ENCODE measurements around the gene MRC2. TPM values are rescaled to one million over a fixed set of nuclear protein-coding genes. Genes with fewer than 3 reads are reported as not detected.
A peak's percentile ranks its signal among the peaks of the same experiment; 100 is the strongest.
"Not testable (repeated sequence)": the region's sequence is repeated elsewhere in the genome, so short reads cannot be mapped to it uniquely, and the experiment has no call there.

Gene MRC2
- total RNA-seq (2014; rRNA removed; shearing (Covaris generic)) = 7.6 and 8.0 TPM in 2 replicates
- polyA plus RNA-seq (2015; cell fraction: cytosol; rRNA removed) = 18.8 and 25.2 TPM in 2 replicates
- polyA plus RNA-seq (2015; cell fraction: nucleus; rRNA removed) = 13.7 and 21.7 TPM in 2 replicates

GRCh38 chr17:62627219-62627903 is at the start of gene MRC2:
TSS of gene MRC2 (plus strand) at chr17:62627670. CDS start at chr17:62627803, 133 bp downstream.
- peak; percentile 55 for DNase-seq (ENCODE audit: low read depth, low spot score)
- in situ Hi-C loops (cut with HindIII; ENCODE audit: low pct_unique_long_range_greater_than_20kb, low sequenced_read_pairs) = no loop called here

GRCh38 chr17:62578757-62579487 is 48.5 kb upstream of the MRC2 start:
- no peak for DNase-seq (ENCODE audit: low read depth, low spot score)
- in situ Hi-C loops (cut with HindIII; ENCODE audit: low pct_unique_long_range_greater_than_20kb, low sequenced_read_pairs) = no loop called here

- in situ Hi-C loops (cut with HindIII; ENCODE audit: low pct_unique_long_range_greater_than_20kb, low sequenced_read_pairs) = no loop called here
- DNase-seq (ENCODE audit: low read depth, low spot score) = no peak
Measured at GRCh38 chr17:62580947-62581346, 46.5 kb upstream of the MRC2 start.

- in situ Hi-C loops (cut with HindIII; ENCODE audit: low pct_unique_long_range_greater_than_20kb, low sequenced_read_pairs) = no loop called here
- no peak for DNase-seq (ENCODE audit: low read depth, low spot score)
Measured at GRCh38 chr17:62581764-62582163, 45.7 kb upstream of the MRC2 start.

GRCh38 chr17:62587554-62587953 is 39.9 kb upstream of the MRC2 start:
- no peak for DNase-seq (ENCODE audit: low read depth, low spot score)
- in situ Hi-C loops (cut with HindIII; ENCODE audit: low pct_unique_long_range_greater_than_20kb, low sequenced_read_pairs) = no loop called here

- in situ Hi-C loops (cut with HindIII; ENCODE audit: low pct_unique_long_range_greater_than_20kb, low sequenced_read_pairs) = no loop called here
- no peak for DNase-seq (ENCODE audit: low read depth, low spot score)
Measured at GRCh38 chr17:62588109-62588508, 39.4 kb upstream of the MRC2 start.

GRCh38 chr17:62591333-62591732 is 36.1 kb upstream of the MRC2 start:
- in situ Hi-C loops (cut with HindIII; ENCODE audit: low pct_unique_long_range_greater_than_20kb, low sequenced_read_pairs) = no loop called here
- DNase-seq (ENCODE audit: low read depth, low spot score) = no peak

GRCh38 chr17:62591822-62592221 is 35.6 kb upstream of the MRC2 start:
- in situ Hi-C loops (cut with HindIII; ENCODE audit: low pct_unique_long_range_greater_than_20kb, low sequenced_read_pairs); DNase-seq (ENCODE audit: low read depth, low spot score): not testable (repeated sequence)

- in situ Hi-C loops (cut with HindIII; ENCODE audit: low pct_unique_long_range_greater_than_20kb, low sequenced_read_pairs) = no loop called here
- DNase-seq (ENCODE audit: low read depth, low spot score) = no peak
Measured at GRCh38 chr17:62592341-62593099, 35.0 kb upstream of the MRC2 start.

GRCh38 chr17:62595484-62595883 is 32.0 kb upstream of the MRC2 start:
- no peak for DNase-seq (ENCODE audit: low read depth, low spot score)
- in situ Hi-C loops (cut with HindIII; ENCODE audit: low pct_unique_long_range_greater_than_20kb, low sequenced_read_pairs) = no loop called here

GRCh38 chr17:62596662-62597061 is 30.8 kb upstream of the MRC2 start:
- in situ Hi-C loops (cut with HindIII; ENCODE audit: low pct_unique_long_range_greater_than_20kb, low sequenced_read_pairs) = no loop called here
- no peak for DNase-seq (ENCODE audit: low read depth, low spot score)

- in situ Hi-C loops (cut with HindIII; ENCODE audit: low pct_unique_long_range_greater_than_20kb, low sequenced_read_pairs) = no loop called here
- DNase-seq (ENCODE audit: low read depth, low spot score) = no peak
Measured at GRCh38 chr17:62597150-62597549, 30.3 kb upstream of the MRC2 start.

GRCh38 chr17:62597920-62598319 is 29.6 kb upstream of the MRC2 start:
- in situ Hi-C loops (cut with HindIII; ENCODE audit: low pct_unique_long_range_greater_than_20kb, low sequenced_read_pairs) = no loop called here

GRCh38 chr17:62599964-62600657 is 27.4 kb upstream of the MRC2 start:
- in situ Hi-C loops (cut with HindIII; ENCODE audit: low pct_unique_long_range_greater_than_20kb, low sequenced_read_pairs) = no loop called here
- DNase-seq (ENCODE audit: low read depth, low spot score) = no peak

More at GRCh38 chr17:62597920-62598319, 29.6 kb upstream of the MRC2 start:
- DNase-seq (ENCODE audit: low read depth, low spot score) = peak; percentile 41

- in situ Hi-C loops (cut with HindIII; ENCODE audit: low pct_unique_long_range_greater_than_20kb, low sequenced_read_pairs) = no loop called here
- DNase-seq (ENCODE audit: low read depth, low spot score) = no peak
Measured at GRCh38 chr17:62600805-62601204, 26.7 kb upstream of the MRC2 start.

GRCh38 chr17:62601471-62601870 is 26.0 kb upstream of the MRC2 start:
- peak; percentile 28 for DNase-seq (ENCODE audit: low read depth, low spot score)
- in situ Hi-C loops (cut with HindIII; ENCODE audit: low pct_unique_long_range_greater_than_20kb, low sequenced_read_pairs) = no loop called here

GRCh38 chr17:62603783-62604182 is 23.7 kb upstream of the MRC2 start:
- in situ Hi-C loops (cut with HindIII; ENCODE audit: low pct_unique_long_range_greater_than_20kb, low sequenced_read_pairs); DNase-seq (ENCODE audit: low read depth, low spot score): not testable (repeated sequence)

GRCh38 chr17:62605588-62605987 is 21.9 kb upstream of the MRC2 start:
- in situ Hi-C loops (cut with HindIII; ENCODE audit: low pct_unique_long_range_greater_than_20kb, low sequenced_read_pairs) = no loop called here
- no peak for DNase-seq (ENCODE audit: low read depth, low spot score)
